PC-9 (cell line): ENCODE results near the gene ERAS.

Source experiments
- EZH2 ChIP-seq: fragments of 200-600 bp; sonication (generic); IDR thresholded peaks from 2 replicates; pipeline ENCODE4 v1.8.0; 2017; ENCODE audit warnings: antibody characterized with exemption, low read depth
- TF ChIP-seq, protein P1 (sequence below): fragments of 200-600 bp; sonication (generic); conservative IDR thresholded peaks from 2 replicates; pipeline ENCODE4 v1.6.1; 2017; ENCODE audit warnings: mixed run types, antibody characterized with exemption, mild to moderate bottlenecking, moderate library complexity

DNA sequence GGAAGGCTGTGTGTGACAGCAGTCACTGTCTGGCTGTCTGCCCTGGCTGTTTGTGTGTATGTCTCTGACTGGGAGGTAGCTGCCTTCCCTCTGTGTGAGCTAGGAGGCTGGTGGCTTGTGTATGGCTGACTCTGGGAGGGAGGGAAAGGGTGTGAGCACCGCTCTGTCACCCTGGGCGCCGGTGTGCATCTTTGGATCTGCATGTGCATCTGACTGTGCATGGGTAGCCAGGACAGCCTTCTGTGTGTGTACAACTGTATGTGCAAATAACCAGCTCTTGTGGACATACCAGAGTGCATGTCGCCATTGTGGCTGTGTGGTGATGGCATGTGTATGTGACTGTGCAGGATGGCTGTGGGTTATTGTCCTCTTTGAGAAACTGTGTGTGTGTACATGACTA lies 7.4 kb upstream of the ERAS start:
- TF ChIP-seq, protein P1, sequence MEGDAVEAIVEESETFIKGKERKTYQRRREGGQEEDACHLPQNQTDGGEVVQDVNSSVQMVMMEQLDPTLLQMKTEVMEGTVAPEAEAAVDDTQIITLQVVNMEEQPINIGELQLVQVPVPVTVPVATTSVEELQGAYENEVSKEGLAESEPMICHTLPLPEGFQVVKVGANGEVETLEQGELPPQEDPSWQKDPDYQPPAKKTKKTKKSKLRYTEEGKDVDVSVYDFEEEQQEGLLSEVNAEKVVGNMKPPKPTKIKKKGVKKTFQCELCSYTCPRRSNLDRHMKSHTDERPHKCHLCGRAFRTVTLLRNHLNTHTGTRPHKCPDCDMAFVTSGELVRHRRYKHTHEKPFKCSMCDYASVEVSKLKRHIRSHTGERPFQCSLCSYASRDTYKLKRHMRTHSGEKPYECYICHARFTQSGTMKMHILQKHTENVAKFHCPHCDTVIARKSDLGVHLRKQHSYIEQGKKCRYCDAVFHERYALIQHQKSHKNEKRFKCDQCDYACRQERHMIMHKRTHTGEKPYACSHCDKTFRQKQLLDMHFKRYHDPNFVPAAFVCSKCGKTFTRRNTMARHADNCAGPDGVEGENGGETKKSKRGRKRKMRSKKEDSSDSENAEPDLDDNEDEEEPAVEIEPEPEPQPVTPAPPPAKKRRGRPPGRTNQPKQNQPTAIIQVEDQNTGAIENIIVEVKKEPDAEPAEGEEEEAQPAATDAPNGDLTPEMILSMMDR, result no peak
- no peak for TF ChIP-seq EZH2
